Skeletal muscle cell (primary cell): ENCODE results near the gene DOCK2.
"Not testable (repeated sequence)": the region's sequence is repeated elsewhere in the genome, so short reads cannot be mapped to it uniquely, and the experiment has no call there.

Source experiments
- DNase-seq: peaks from one replicate; pipeline ENCODE4 v3.0.0-alpha.2; 2010; ENCODE audit warnings: low read depth
- H3K4me3 ChIP-seq: 2 replicates; pipeline ENCODE4 v1.5.1; 2011; ENCODE audit warnings: low read depth, mild to moderate bottlenecking, control low read depth, low read length, moderate library complexity

Gene DOCK2

DNA sequence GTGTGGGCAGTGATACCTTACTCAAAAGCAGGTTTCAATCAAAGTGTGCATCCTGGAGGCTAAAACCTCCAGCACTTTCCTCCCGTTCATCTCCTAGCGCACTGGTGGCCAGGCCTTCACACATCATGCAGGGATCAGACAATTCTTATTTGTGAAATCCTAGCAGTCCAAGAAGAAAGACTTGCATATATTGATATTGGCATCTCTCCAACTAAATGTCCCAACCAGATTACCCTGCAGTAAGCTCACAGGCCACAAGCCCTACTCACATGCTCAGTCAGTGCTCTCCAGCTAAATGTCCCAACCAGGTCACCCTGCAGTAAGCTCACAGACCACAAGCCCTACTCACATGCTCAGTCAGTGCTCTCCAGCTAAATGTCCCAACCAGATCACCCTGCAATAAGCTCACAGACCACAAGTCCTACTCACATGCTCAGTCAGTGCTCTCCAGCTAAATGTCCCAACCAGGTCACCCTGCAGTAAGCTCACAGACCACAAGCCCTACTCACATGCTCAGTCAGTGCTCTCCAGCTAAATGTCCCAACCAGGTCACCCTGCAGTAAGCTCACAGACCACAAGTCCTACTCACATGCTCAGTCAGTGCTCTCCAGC is 196.7 kb downstream of the DOCK2 start:
- peak; percentile 81 for DNase-seq
- H3K4me3 ChIP-seq: not testable (repeated sequence)

DNA sequence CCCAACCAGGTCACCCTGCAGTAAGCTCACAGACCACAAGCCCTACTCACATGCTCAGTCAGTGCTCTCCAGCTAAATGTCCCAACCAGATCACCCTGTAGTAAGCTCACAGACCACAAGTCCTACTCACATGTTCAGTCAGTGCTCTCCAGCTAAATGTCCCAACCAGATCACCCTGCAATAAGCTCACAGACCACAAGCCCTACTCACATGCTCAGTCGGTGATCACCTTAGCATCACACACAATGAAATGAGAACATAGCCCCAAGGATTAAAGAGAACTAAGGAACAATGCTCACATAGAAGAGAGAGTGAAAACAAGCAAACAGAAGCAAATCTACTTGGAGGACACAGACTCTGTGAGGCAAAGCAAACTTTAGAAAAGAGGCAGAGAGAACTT is 197.5 kb downstream of the DOCK2 start:
- not testable (repeated sequence) for DNase-seq, H3K4me3 ChIP-seq

DNA sequence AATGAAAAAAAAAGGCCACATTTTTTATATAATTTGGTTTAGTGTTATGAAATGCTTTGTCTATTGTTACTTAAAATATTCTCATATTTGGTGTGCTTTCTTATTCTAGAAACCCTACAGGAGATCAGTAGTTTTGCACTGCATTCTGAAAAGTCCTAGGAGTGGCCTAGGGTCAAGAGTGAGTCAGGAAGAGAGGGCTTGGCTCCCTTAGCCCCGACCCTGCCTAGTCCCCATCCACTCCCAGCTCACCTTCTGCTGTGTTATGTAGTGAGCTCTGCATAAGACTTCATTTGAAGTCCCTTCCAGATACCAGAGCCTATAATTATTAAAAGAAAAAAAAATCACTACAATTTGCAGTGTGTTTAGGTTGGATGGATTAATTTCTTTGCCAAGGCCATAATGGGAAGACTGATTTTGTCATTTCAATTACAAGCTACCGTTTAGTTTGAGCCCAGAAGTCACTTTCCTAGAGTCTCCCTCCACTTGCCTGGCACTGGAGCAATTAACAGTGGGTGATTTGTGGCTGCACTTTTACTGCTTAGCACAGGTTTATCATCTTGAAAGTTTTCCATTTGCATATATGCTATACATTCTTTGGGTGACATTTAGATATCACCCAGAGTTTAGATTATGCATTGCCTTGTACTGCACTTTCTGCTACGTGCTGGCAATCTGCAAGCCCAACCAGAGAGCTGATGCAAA is 199.9 kb downstream of the DOCK2 start:
- H3K4me3 ChIP-seq: no peak overlapping the region
- DNase-seq: no peak

DNA sequence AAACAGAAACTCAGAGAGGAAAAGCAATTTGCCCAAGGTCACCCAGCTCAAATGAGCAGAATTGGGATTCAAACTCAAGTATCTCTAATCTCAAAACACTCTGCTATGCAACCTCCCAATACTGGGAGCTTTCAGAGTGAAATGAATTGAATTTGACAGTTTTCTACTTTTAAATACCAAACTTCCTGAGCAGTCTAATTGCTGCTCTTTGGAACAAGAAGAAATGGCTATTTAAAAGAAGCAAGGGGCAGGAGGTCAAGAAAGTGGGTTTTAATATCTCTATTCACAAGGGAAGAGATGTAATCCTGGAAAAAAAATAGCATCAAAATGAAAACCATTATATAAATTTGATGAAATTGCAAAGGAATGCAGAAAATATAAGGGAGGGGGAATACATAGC is 200.6 kb downstream of the DOCK2 start:
- DNase-seq: no peak
- no peak overlapping the region for H3K4me3 ChIP-seq

DNA sequence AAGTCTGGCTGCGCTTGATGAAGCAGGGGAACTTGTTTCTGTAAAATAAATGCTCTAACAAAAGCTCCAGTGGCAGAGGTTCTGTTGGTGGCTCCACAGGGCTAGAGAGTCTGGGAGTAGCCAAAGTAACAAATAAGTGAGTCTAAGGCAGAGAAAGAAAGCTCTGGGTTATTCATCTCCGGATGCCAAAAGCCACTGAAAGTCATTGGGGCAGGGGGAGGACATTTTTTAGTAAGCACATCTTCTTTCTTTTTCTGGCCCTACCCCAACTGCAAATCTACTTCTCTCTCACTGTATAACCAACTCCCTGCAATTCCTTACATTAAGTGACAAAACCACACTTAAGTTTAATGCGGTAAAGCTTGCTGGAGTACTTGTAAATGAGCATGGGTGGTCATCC is 201.6 kb downstream of the DOCK2 start:
- H3K4me3 ChIP-seq: no peak overlapping the region
- no peak for DNase-seq

DNA sequence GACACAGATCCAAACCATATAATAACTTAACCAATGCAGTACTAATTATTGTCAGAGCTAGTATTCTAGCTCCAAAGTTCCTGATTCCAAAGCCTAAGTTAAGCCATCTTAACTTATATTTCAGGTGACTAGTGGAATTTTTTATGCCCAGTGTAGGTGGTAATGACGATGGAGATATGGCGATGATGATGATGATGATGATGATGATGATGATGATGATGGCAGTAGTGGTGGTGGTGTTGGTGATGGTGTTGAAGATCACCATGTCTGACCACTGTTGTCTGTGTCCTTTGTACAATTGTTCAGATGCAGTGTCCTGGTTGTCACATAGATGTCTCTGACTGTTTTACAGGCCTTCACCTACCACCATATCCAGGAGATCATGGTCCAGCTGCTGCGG is 203.3 kb downstream of the DOCK2 start:
- DNase-seq: no peak
- H3K4me3 ChIP-seq: no peak overlapping the region

DNA sequence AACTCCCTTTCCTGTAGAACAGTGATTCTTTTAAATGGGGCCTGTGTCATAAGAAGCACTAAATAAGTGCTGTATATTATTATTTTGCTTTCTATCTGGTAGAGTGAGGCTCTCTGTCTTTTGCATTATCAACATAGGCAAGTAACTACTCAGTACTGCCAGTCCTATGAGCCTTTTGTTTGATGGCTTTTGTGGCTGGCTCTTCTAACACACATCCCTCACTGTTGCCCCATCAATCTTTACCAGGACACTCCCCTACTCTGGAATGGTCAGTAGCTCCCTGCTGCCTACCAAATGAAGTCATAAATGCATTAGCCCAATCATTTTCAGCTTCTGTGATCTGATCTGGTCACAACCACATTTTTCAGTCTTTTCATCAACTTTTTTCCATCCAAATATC is 205.6 kb downstream of the DOCK2 start:
- no peak for DNase-seq
- no peak overlapping the region for H3K4me3 ChIP-seq

DNA sequence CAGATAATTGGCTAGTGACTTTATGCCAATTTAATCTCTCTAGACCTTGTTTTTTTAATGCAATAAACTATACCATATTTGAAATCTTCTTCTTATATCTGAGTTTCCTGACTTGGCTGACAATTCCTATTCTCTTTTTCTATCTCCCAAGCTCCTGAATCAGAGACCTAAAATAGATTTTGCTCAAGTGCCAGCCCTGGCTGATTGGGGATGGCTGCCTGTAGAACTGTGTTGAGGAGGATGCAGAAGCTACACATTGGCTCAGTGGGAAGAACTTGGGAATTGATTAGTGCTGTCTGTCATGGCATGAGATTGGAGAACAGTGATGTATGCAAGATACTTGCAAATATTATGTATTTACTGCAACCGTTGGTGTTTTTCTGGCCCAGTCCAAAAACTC is 210.4 kb downstream of the DOCK2 start:
- no peak overlapping the region for H3K4me3 ChIP-seq
- DNase-seq: no peak

DNA sequence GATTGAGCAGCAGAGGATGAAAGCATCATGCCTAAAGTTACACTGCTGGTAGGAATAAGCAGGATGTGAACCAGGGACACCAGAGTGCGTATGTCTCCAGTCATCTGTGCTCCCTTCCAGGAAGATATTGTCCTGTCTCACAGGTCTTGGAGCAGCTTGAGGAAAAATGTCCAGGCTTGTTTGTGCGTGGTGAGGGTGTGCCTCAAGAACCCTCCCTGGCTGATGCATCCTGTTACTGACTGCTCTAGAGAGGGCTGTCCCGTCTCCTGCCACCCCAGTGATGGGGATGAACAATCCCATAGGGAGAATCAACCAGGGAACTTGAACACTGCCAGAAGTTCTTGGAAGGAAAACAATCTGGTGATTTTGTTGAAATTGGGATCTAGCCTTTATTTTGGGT is 211.2 kb downstream of the DOCK2 start:
- H3K4me3 ChIP-seq: no peak overlapping the region

DNA sequence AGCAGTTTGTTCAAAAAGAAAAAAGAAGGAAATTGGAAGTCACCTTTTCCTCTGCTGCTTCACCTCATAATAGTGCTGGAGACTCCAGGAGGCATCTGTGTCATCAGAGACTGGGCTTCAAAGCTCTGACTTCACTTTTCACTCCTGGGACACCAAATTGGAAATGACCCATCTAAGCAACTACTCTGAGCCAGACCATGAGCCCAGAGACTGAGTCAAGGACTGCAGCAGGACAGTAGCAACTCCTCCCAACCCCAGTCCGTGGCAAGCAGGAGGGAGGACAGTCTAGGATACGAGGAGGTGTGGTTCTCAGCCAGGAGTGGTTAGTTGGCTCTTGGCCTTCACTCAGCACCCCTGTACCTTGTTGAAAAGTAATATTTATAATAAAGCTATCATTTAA is 211.7 kb downstream of the DOCK2 start:
- H3K4me3 ChIP-seq: no peak overlapping the region
- DNase-seq: no peak

More for the DNA sequence above, 211.2 kb downstream of the DOCK2 start:
- no peak for DNase-seq

DNA sequence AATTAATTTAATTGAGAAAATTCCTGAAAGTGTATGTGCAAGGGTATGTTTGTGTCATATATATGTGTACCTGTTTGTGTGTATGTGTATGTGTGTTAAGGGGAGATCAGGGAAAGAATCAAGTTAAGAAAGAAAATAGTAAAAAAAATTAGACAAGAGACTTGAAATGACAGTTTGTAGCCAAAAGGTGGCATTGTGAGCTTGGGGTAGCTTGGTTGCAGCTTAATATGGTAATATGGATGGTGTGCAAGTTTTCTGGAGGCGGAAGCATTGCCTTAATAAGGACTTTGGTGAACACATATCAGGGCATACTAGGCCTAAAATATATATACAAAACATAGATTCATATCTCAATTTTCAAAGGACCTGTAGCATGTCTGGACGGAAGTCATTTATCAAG is 213.3 kb downstream of the DOCK2 start:
- no peak overlapping the region for H3K4me3 ChIP-seq
- DNase-seq: no peak

DNA sequence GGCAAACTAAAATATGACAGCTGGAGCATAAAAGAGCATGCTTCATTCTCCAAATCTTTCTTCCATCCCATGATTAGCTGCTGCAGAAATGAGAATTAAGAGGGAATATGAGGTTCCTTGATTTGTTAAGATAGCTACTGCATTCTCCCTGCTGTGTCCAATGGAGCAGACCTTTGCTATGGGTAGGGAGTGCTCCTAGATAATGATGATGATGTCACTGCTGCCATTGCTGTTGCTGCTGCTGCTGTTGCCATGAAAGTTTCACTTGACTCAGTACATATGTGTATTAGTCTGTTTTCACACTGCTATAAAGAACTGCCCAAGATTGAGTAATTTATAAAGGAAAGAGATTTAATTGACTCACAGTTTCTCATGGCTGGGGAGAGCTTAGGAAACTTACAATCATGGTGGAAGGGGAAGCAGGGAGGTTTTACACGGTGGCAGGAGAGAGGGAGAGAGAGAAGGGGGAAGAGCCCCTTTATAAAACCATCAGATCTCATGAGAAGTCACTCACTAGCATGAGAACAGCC is 214.3 kb downstream of the DOCK2 start:
- DNase-seq: no peak
- H3K4me3 ChIP-seq: no peak overlapping the region

DNA sequence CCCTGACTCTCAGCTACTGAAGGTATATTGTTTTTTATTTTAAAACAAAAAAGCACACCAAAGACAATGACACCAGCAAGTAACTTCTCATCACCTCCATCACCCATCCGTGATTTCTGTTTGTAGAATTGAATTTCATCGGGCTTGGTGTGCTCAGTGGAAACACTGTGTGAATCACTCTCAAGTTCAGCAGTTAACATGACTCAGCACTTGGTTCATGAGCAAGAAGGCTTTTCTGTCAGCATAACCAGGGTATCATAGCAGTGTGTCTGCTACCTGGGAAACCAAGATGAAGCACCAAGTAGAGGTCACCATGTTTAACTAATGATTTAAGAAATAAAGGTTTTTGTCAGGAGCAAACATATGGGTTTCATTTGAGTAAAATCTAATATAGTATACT is 219.5 kb downstream of the DOCK2 start:
- DNase-seq: peak; percentile 72
- no peak overlapping the region for H3K4me3 ChIP-seq

DNA sequence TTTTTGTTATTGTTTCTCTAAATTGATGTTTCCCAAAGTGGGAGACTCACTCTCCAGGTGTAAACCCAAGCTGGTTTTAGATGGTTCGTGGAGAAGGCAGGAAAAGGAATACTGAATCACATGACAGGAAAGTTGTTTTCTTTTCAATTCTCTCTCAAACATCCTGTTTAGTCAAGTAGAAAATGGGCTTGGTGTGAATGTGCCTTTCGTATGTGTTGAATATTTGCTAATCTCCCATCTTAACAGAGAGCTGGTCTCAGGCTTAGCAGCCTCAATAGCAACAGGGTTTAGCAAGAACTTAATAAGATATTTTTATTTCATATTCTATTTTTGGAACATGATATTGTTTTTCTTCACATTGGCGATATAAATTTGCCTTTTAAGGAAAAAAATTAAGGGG is 223.5 kb downstream of the DOCK2 start:
- DNase-seq: no peak
- no peak overlapping the region for H3K4me3 ChIP-seq

DNA sequence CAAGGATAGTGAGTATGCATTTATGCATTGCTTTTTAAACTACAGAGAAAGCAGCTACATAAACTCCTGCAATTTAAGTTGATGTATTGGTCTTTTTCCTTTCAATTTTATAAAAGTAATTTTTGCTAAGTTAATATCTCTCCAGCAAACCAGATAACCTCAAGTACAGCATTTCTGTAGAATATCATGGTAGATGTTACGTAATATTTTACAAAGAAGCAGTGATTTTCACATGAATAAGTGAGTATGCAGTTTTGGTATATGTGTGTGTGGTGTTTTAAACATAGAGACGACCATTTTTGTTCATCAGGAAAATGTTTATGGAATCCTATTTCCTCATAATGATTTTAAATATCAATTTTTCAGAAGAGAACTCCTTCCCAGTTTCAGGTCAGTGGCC is 224.4 kb downstream of the DOCK2 start:
- no peak overlapping the region for H3K4me3 ChIP-seq
- DNase-seq: no peak

DNA sequence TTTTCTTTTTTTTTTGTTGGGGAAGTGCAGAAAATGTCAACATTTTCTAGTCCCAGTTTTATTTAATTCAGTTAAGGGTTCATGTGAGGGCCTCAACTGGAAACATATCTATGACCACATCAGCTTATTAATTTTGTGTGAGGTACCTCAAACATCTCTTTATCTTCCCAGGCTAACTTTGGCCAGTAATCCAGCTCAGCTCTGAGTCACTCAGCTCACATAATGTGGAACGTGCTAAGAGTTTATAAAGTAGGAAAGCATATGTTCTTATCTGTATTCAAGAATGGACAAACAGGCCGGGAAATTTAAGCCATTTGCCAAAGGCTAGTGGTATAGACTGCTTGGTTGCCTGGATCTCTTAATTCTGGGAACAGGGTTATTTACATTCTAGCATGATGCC is 224.9 kb downstream of the DOCK2 start:
- no peak overlapping the region for H3K4me3 ChIP-seq
- peak; percentile 44 for DNase-seq

DNA sequence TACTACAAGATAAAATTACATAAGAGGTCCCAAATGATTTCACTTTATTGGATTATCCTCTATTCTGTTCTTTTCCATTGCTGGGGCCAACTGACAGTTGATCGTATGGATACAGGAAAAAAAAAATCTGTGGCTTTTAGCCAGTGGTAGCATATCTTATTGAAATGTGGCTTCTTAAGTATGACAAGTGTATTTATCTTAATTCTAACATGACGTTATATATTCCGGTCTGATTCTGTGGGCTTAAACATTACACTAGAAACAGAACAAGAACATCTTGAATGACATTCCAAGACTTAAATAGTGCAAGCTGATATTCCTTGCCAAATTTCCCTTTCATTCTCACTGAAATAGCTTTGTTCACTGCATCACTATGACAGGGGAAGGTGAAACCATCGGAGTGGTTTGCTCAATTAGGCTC is 225.3 kb downstream of the DOCK2 start:
- no peak overlapping the region for H3K4me3 ChIP-seq
- DNase-seq: peak; percentile 9

DNA sequence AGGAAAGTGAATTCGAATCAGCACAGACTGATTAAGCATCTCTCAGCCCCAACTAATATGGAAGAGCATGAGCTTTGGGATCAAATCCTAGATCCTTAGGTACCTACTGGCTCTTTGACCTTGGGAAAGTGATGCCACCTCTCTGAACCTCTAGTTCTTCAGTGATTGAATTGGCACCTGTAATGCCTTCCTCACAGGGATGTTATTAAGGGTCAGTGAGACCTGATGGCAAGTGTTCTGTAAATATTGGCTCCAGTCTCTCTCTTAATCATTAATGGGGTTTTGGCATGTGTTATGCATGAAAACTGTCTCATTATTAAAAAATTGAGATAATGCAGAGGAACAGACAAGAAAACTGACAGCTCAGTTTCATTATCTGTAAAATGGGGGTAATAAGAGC is 227.4 kb downstream of the DOCK2 start:
- no peak overlapping the region for H3K4me3 ChIP-seq
- no peak for DNase-seq

DNA sequence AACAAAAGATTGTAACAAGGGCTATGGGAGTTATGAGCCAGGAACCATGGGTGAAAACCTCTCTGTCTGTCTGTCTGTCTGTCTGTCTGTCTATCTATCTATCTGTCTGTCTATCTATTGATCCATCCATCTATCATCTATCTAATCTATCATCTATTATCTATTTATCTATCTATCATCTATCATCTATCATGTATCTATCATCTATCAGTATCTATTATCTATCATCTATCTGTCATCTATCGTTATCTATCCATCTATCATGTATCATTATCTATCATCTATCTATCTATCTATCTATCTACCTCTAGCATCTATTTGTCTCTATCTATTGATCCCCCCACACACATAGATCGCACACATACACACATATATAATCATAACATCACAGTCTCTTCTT is 230.3 kb downstream of the DOCK2 start:
- no peak overlapping the region for H3K4me3 ChIP-seq

DNA sequence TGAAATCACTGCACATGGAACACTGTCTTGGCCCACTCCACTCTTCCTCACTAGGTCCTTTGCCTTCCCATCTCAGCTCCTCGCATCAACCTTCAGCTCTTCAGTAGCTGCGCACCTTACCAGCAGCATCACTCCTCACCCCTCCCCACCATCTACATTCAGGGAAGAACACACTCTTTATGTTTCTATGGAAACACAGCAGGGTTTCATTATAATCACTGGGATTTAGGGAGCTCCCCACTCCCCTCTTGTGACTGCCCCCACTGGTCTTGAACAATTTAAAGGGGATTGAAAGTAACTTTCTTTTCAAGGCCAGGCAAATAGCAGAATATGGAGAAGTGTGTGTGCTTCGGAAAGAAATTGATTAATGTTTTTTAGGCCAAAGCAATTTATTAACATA is 232.0 kb downstream of the DOCK2 start:
- no peak overlapping the region for H3K4me3 ChIP-seq

More for the DNA sequence above, 230.3 kb downstream of the DOCK2 start:
- DNase-seq: no peak

DNA sequence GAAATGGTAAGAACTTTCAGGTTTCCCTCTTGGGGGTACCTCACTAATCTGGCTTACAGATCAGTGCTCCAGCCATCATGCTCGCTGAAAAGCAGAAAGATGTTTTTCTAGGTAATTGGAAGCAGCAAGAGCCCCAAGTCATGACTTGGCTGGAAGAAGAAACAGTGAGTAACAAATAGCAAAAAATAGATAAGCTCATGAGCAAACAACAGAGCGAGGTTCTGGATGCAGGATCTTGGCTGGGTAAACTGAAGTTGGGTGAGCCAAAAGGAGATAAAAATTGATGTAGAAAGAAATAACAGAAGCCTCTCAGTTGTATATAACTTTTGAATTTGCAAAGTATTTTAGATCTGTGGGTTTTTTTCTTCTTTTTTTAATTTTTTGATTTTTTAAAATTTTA is 233.1 kb downstream of the DOCK2 start:
- no peak for DNase-seq
- no peak overlapping the region for H3K4me3 ChIP-seq

More for the DNA sequence above, 232.0 kb downstream of the DOCK2 start:
- no peak for DNase-seq
